GM23338 (cell line): Measurements from ENCODE around the gene IL6. TPM values are rescaled to one million over a fixed set of nuclear protein-coding genes. Genes with fewer than 3 reads are reported as not detected.
A peak's percentile ranks its signal among the peaks of the same experiment; 100 is the strongest.

Source experiments
- ATAC-seq: fragments of 200-7000 bp; cut with Tn5 transposase; 3 replicates; pipeline ENCODE4 v1.9.1; 2020
- DNase-seq: peaks from one replicate; pipeline ENCODE4 v3.0.0-alpha.2; 2015; ENCODE audit warnings: low spot score
- H2AFZ ChIP-seq: fragments of 200-600 bp; sonication (generic); 2 replicates; pipeline ENCODE4 v1.8.0; 2016; ENCODE audit warnings: antibody characterized with exemption, mild to moderate bottlenecking, moderate library complexity
- H3F3A ChIP-seq: fragments of 200-600 bp; sonication (generic); replicated peaks from 2 replicates; pipeline ENCODE4 v1.8.0; 2017; ENCODE audit warnings: antibody characterized with exemption, mixed run types, low read depth
- H3K27ac ChIP-seq: fragments of 200-600 bp; sonication (generic); 2 replicates; pipeline ENCODE4 v1.6.1; 2016; ENCODE audit warnings: low read depth
- H3K27me3 ChIP-seq: fragments of 200-600 bp; sonication (generic); 2 replicates; pipeline ENCODE4 v1.8.0; 2016; ENCODE audit warnings: mild to moderate bottlenecking, mixed run types, moderate library complexity; ENCODE audit not compliant: insufficient read depth
- H3K36me3 ChIP-seq: fragments of 200-600 bp; sonication (generic); 2 replicates; pipeline ENCODE4 v1.8.0; 2016; ENCODE audit warnings: mild to moderate bottlenecking; ENCODE audit not compliant: insufficient read depth
- H3K4me1 ChIP-seq: fragments of 200-600 bp; sonication (generic); 2 replicates; pipeline ENCODE4 v1.8.0; 2016; ENCODE audit warnings: mild to moderate bottlenecking, moderate library complexity; ENCODE audit not compliant: insufficient read depth
- H3K4me2 ChIP-seq: fragments of 200-600 bp; sonication (generic); 2 replicates; pipeline ENCODE4 v1.7.1; 2017; ENCODE audit warnings: mixed run types
- H3K4me3 ChIP-seq: fragments of 200-600 bp; sonication (generic); 2 replicates; pipeline ENCODE4 v1.6.1; 2016; ENCODE audit warnings: mixed run types
- H3K79me2 ChIP-seq: fragments of 200-600 bp; sonication (generic); replicated peaks from 2 replicates; pipeline ENCODE4 v1.8.0; 2017; ENCODE audit warnings: mild to moderate bottlenecking; ENCODE audit not compliant: insufficient read depth
- H3K9me2 ChIP-seq: fragments of 200-600 bp; sonication (generic); 2 replicates; pipeline ENCODE4 v1.8.0; 2017; ENCODE audit not compliant: insufficient read depth
- H4K20me1 ChIP-seq: fragments of 200-600 bp; sonication (generic); replicated peaks from 2 replicates; pipeline ENCODE4 v1.8.0; 2017; ENCODE audit warnings: mild to moderate bottlenecking; ENCODE audit not compliant: insufficient read depth
- H3K27ac Mint-ChIP-seq: 2 replicates; pipeline ENCODE4 v1.8.0; 2020; ENCODE audit warnings: inconsistent platforms, mild to moderate bottlenecking, moderate library complexity, mixed read lengths
- H3K27me3 Mint-ChIP-seq: 3 replicates; pipeline ENCODE4 v1.8.0; 2022; ENCODE audit warnings: low read depth, mild to moderate bottlenecking, moderate library complexity, mixed read lengths, inconsistent platforms; ENCODE audit not compliant: insufficient read depth, poor library complexity
- H3K36me3 Mint-ChIP-seq: 3 replicates; pipeline ENCODE4 v1.8.0; 2021; ENCODE audit warnings: low read depth, mild to moderate bottlenecking, inconsistent platforms, moderate library complexity, mixed read lengths
- H3K4me1 Mint-ChIP-seq: 3 replicates; pipeline ENCODE4 v1.8.0; 2020; ENCODE audit warnings: mild to moderate bottlenecking, inconsistent platforms, mixed read lengths
- H3K4me3 Mint-ChIP-seq: 3 replicates; pipeline ENCODE4 v1.8.0; 2021; ENCODE audit warnings: moderate library complexity, mild to moderate bottlenecking, inconsistent platforms, mixed read lengths
- H3K9me3 Mint-ChIP-seq: 3 replicates; pipeline ENCODE4 v1.8.0; 2020; ENCODE audit warnings: moderate library complexity, mild to moderate bottlenecking, inconsistent platforms, mixed read lengths
- CREB1 ChIP-seq: fragments of 250-450 bp; sonication (Bioruptor Pico); IDR thresholded peaks from 2 replicates; pipeline ENCODE4 v1.5.0; 2020; ENCODE audit warnings: low read depth, mild to moderate bottlenecking, moderate library complexity
- ETS1 ChIP-seq: IDR thresholded peaks from 2 replicates; pipeline ENCODE4 v1.6.1; 2016; ENCODE audit warnings: antibody characterized with exemption
- JUNB ChIP-seq: IDR thresholded peaks from one replicate; pipeline ENCODE4 v1.6.1; 2016; ENCODE audit warnings: antibody characterized with exemption; ENCODE audit not compliant: unreplicated experiment
- POLR2AphosphoS5 ChIP-seq: IDR thresholded peaks from 2 replicates; pipeline ENCODE4 v1.6.1; 2016; ENCODE audit warnings: antibody characterized with exemption, low read depth
- REST ChIP-seq: IDR thresholded peaks from one replicate; pipeline ENCODE4 v1.6.1; 2018; ENCODE audit warnings: antibody characterized with exemption; ENCODE audit not compliant: unreplicated experiment
- STAT1 ChIP-seq: IDR thresholded peaks from one replicate; pipeline ENCODE4 v1.6.1; 2016; ENCODE audit warnings: antibody characterized with exemption; ENCODE audit not compliant: unreplicated experiment
- ZNF331 ChIP-seq: fragments of 250-450 bp; sonication (Bioruptor Pico); IDR thresholded peaks from 2 replicates; pipeline ENCODE4 v1.5.0; 2020; ENCODE audit warnings: low read depth, mild to moderate bottlenecking, moderate library complexity
- polyA plus RNA-seq: library from polyadenylated mRNA; unstranded; fragments of >200 nt; fragmentation: Nextera tagmentation; extraction: Ambion mirVana; gene quantifications from 2 replicates; pipeline ENCODE4 v1.2.1, GENCODE V29; 2016
- total RNA-seq: library from RNA; depleted of rRNA; stranded (reverse); fragments of >200 nt; shearing (Covaris generic); gene quantifications from 2 replicates; pipeline ENCODE4 v1.2.3, GENCODE V29; 2014
- TF ChIP-seq, protein P1 (sequence below): fragments of 250-450 bp; sonication (Bioruptor Pico); IDR thresholded peaks from 2 replicates; pipeline ENCODE4 v1.5.0; 2020; ENCODE audit warnings: mild to moderate bottlenecking, moderate library complexity

Gene IL6
- total and polyA plus RNA-seq, 2 experiments from 2014 or later, result 1.6 TPM; not detected in 1

- peak overlapping the region; percentile 84; the same call in 1 of the 2 replicates for H2AFZ ChIP-seq
- no peaks in the 10 kb centered on the region; the same call in 1 of the 2 replicates for H3F3A ChIP-seq
- no peaks in the 10 kb centered on the region; the same call in 2 of the 3 replicates for H3K9me3 Mint-ChIP-seq
- peaks cover 12% of the 10 kb centered on the region for H3K27me3 Mint-ChIP-seq
- no peaks in the 10 kb centered on the region for H3K79me2 ChIP-seq
- H3K4me3 Mint-ChIP-seq, result no peak overlapping the region
- TF ChIP-seq STAT1 (no peak), REST (no peak), ZNF331 (CRISPR knock-in tag) (no peak), JUNB (no peak), CREB1 (CRISPR knock-in tag) (no peak), ETS1 (no peak), POLR2AphosphoS5 (no peak)
- TF ChIP-seq, protein P1, sequence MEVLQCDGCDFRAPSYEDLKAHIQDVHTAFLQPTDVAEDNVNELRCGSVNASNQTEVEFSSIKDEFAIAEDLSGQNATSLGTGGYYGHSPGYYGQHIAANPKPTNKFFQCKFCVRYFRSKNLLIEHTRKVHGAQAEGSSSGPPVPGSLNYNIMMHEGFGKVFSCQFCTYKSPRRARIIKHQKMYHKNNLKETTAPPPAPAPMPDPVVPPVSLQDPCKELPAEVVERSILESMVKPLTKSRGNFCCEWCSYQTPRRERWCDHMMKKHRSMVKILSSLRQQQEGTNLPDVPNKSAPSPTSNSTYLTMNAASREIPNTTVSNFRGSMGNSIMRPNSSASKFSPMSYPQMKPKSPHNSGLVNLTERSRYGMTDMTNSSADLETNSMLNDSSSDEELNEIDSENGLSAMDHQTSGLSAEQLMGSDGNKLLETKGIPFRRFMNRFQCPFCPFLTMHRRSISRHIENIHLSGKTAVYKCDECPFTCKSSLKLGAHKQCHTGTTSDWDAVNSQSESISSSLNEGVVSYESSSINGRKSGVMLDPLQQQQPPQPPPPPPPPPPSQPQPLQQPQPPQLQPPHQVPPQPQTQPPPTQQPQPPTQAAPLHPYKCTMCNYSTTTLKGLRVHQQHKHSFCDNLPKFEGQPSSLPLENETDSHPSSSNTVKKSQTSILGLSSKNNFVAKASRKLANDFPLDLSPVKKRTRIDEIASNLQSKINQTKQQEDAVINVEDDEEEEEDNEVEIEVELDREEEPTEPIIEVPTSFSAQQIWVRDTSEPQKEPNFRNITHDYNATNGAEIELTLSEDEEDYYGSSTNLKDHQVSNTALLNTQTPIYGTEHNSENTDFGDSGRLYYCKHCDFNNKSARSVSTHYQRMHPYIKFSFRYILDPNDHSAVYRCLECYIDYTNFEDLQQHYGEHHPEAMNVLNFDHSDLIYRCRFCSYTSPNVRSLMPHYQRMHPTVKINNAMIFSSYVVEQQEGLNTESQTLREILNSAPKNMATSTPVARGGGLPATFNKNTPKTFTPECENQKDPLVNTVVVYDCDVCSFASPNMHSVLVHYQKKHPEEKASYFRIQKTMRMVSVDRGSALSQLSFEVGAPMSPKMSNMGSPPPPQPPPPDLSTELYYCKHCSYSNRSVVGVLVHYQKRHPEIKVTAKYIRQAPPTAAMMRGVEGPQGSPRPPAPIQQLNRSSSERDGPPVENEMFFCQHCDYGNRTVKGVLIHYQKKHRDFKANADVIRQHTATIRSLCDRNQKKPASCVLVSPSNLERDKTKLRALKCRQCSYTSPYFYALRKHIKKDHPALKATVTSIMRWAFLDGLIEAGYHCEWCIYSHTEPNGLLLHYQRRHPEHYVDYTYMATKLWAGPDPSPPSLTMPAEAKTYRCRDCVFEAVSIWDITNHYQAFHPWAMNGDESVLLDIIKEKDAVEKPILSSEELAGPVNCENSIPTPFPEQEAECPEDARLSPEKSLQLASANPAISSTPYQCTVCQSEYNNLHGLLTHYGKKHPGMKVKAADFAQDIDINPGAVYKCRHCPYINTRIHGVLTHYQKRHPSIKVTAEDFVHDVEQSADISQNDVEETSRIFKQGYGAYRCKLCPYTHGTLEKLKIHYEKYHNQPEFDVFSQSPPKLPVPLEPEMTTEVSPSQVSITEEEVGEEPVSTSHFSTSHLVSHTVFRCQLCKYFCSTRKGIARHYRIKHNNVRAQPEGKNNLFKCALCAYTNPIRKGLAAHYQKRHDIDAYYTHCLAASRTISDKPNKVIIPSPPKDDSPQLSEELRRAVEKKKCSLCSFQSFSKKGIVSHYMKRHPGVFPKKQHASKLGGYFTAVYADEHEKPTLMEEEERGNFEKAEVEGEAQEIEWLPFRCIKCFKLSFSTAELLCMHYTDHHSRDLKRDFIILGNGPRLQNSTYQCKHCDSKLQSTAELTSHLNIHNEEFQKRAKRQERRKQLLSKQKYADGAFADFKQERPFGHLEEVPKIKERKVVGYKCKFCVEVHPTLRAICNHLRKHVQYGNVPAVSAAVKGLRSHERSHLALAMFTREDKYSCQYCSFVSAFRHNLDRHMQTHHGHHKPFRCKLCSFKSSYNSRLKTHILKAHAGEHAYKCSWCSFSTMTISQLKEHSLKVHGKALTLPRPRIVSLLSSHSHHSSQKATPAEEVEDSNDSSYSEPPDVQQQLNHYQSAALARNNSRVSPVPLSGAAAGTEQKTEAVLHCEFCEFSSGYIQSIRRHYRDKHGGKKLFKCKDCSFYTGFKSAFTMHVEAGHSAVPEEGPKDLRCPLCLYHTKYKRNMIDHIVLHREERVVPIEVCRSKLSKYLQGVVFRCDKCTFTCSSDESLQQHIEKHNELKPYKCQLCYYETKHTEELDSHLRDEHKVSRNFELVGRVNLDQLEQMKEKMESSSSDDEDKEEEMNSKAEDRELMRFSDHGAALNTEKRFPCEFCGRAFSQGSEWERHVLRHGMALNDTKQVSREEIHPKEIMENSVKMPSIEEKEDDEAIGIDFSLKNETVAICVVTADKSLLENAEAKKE, result no peak
- H3K4me1 Mint-ChIP-seq, result peaks cover 27% of the 10 kb centered on the region
- no peaks in the 10 kb centered on the region for H3K9me2 ChIP-seq
- peak overlapping the region; percentile 22; the same call in 1 of the 2 replicates for H3K4me3 ChIP-seq
- no peaks in the 10 kb centered on the region for H3K36me3 ChIP-seq
- H3K4me1 ChIP-seq, result peaks cover 12% of the 10 kb centered on the region; the same call in 1 of the 2 replicates
- peak overlapping the region; percentile 63; the same call in 1 of the 2 replicates for H3K4me2 ChIP-seq
- no peak for DNase-seq
- ATAC-seq, result no peak
- no peaks in the 10 kb centered on the region; the same call in 1 of the 2 replicates for H3K27me3 ChIP-seq
- no peaks in the 10 kb centered on the region for H4K20me1 ChIP-seq
- H3K27ac ChIP-seq, result no peak overlapping the region
- H3K36me3 Mint-ChIP-seq, result no peaks in the 10 kb centered on the region
- no peak overlapping the region for H3K27ac Mint-ChIP-seq
Observed at GRCh38 chr7:22727714-22728035, 675 bp downstream of the IL6 start.
